GM11168 (cell line): ENCODE results near the gene MPO.

Experiments
- in situ Hi-C: fragments of 300-500 bp; cut with MboI; formaldehyde crosslinking; loops from one replicate; pipeline ENCODE4 v1.12.0; 2022; ENCODE audit warnings: low sequenced_read_pairs; ENCODE audit not compliant: unreplicated experiment

Gene MPO, protein sequence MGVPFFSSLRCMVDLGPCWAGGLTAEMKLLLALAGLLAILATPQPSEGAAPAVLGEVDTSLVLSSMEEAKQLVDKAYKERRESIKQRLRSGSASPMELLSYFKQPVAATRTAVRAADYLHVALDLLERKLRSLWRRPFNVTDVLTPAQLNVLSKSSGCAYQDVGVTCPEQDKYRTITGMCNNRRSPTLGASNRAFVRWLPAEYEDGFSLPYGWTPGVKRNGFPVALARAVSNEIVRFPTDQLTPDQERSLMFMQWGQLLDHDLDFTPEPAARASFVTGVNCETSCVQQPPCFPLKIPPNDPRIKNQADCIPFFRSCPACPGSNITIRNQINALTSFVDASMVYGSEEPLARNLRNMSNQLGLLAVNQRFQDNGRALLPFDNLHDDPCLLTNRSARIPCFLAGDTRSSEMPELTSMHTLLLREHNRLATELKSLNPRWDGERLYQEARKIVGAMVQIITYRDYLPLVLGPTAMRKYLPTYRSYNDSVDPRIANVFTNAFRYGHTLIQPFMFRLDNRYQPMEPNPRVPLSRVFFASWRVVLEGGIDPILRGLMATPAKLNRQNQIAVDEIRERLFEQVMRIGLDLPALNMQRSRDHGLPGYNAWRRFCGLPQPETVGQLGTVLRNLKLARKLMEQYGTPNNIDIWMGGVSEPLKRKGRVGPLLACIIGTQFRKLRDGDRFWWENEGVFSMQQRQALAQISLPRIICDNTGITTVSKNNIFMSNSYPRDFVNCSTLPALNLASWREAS

GRCh38 chr17:58280480-58281217, at the start of gene MPO:
TSS of gene MPO (minus strand) at chr17:58280935. CDS start at chr17:58280758, 177 bp downstream.
- in situ Hi-C loops = no loop called here

DNA sequence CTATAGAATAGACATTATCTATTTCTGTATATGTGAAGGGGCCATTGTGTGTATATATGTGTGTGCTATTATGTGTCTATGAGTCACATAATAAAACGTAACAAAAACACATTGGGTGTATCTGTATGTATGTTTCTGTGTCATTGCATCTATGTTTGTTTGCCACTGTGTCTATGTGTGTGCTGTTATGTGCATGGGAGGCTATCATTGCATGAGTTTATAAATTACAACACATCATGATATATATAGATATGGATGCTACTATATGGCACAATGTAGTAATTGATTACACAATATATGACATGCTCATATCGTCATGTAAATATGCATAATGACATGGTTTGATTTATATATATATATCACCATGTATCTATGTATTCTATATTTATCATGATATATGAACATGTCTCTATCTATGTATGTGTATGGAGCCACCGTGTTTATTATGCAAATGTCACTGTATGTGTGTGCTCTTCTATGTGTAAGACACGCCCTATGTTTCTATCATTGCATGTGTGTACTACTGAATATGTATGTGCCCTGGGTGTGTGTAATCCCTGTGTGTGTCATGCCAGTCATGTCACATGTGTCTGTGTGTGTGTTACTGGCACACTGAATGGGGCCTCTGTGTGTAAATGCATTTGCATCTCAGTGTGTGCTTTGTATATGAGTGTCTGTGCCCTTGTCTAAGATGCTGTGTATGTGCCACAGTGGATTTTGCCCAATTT, 49.2 kb upstream of the MPO start:
- in situ Hi-C loops = no loop called here

DNA sequence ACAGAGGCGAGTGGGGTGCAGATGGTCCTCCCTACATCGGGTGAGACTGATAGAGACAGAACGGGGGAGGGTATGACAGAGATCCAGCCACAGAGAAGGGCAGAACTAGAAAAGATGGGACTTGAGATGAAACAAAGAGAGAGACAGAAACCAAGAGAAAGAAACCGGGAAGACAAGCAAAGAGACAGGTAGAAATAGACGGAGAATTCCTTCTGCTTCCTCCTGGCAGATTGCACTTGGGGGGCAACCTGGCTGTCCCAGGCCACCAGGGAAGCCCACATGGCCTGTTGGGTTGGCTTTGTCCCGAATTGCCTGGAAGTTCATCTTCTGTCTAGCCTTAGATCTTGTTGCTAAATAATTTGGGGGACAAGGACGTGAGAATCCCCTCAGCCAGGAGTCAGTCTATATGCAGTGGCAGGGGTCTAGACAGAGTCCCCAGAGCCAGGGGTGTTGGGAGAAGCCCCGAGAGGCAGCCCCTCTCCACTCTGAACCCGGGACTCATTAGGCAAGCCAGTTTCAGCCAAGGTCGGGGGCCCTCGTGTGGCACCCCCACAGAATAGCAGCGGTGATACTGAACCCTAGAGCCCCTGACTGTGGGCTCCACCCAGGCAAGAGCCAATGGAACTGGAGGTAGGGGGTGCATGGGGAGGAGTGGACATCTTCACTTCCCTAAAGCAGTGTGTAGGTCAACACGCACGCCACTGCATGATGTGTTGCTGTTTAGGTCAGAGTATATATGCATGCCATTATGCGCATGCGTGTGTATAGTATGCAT, 48.5 kb upstream of the MPO start:
- in situ Hi-C loops = no loop called here

- in situ Hi-C loops = no loop called here
Observed at GRCh38 chr17:58328195-58329034, 47.7 kb upstream of the MPO start, which contains the start of gene TSPOAP1. TSS of gene TSPOAP1 (minus strand) at chr17:58328795. CDS start at chr17:58327920, 875 bp downstream.

GRCh38 chr17:58327363-58328194, 46.8 kb upstream of the MPO start:
- in situ Hi-C loops = no loop called here

- in situ Hi-C loops = no loop called here
Observed at GRCh38 chr17:58326609-58327362, 46.1 kb upstream of the MPO start.

GRCh38 chr17:58325976-58326468, 45.3 kb upstream of the MPO start:
- in situ Hi-C loops = no loop called here

DNA sequence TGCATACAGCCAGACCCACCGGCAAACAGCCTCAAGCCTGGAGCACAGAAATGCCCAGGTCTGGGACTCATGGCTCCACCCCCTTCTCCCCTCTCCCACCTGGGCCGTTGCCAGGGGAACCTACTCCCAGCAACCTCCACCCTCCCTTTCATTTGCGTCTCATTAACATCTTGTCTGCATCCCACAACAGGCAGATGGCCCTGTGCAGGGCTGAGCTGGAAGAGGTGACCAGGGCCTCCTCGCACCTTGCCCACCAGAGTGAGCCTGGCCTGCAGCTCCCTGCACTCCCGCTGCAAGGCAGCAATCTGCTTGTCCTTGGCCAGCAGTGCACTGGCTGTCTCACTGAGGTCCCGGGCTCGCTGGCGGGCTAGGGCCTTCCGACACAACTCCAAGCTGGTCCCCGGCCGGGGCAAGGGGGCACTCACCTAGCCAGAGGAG, 44.6 kb upstream of the MPO start:
- in situ Hi-C loops = no loop called here

DNA sequence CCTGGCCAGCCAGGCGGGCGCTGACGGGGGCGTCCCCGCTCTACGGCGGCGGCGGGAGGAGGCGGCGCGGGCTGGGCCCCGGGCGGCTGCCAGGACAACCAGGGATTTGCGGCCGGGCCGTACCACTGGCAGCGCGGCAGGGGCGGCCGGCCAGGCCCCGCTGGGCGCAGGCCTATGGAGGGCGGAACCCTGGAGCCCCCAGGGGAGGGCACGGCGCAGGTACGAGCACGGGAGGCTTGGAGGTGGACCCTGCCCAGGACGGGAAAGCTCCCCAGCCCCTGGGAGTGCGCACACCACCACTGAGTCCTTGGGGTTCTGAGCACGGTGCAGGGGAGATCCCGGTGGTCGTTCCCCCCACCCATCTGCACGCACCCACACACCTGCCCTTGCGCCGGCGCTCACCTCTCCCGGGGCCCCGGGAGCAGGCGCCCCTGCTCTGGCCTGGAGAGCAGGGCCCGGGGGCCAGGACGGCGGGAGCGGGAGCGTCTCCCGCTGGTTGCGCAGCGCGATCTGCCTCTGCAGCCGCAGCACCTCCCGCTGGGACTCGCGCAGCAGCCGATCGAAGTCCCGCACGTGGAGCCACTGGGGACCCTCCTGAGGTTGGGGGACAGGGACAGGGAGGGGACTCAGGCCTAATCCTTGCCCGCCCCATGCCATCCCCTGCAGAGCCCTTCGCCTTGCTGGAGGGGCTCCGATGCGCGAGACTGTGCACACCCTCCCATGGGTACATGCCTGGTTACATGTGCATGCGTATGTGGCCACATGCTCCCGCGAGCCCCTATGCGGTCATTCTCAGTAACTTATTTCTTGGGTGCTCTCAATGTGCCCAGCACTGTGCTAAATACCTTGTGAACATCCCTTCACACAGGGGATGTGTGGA, 43.9 kb upstream of the MPO start:
- in situ Hi-C loops = no loop called here

- in situ Hi-C loops = no loop called here
Observed at GRCh38 chr17:58324056-58324408, 43.3 kb upstream of the MPO start.

- in situ Hi-C loops = no loop called here
Observed at GRCh38 chr17:58323366-58324055, 42.8 kb upstream of the MPO start.

GRCh38 chr17:58322581-58323185, 41.9 kb upstream of the MPO start:
- in situ Hi-C loops = no loop called here

DNA sequence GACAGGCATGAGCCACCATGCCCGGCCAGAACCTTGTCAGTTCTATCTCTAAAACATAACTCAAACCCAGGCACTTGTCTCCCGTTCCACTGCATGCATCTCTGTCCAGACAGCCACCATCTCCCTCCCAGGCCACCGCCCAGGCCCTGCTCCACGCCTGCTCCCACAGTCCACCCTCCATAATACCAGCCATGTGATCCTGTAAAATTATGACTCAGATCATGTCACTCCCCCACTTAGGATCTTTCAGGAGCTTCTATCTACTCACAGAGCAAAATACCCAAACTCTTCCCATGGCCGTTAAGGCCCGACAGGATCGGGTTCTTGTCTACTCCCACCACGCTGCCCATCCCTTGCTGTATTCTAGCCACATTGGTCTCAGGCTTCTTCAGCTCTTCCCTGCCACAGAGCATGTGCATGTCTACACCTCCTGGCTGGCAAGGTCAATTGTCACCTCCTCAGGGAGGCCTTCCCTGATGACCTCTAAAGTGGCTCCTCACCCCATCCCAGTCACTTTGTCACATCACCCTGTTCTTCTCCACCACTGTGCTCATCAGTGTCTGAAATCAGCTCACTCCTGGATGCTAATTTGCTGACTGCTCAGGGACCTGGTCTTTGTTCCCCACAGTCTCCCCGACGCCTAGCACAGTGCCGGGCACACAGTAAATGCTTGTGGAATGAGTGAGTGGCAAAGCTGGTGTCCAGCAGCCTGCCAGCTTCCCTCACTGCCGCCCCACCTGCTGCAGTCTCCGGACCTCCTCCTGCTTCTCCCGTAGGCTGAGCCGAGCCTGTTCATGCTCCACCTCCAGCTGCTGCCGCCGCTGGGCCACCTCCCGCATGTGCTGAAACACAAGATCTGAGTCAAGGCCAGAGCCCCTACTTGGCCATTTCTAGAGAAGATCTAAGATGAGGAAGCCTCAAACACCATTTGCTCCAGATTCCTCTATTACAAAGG, 41.1 kb upstream of the MPO start:
- in situ Hi-C loops = no loop called here
